GM19463 (cell line): ENCODE measurements around the gene NEUROG1.
"Not testable (repeated sequence)": the region's sequence is repeated elsewhere in the genome, so short reads cannot be mapped to it uniquely, and the experiment has no call there.

Experiments
- ATAC-seq: cut with Tn5 transposase; IDR thresholded peaks from one replicate; pipeline ENCODE4 v1.9.1; 2021; ENCODE audit warnings: mild to moderate bottlenecking, moderate library complexity; ENCODE audit not compliant: unreplicated experiment

The NEUROG1 gene

GRCh38 chr5:135497971-135498636, 37.7 kb downstream of the NEUROG1 start:
- no peak for ATAC-seq

GRCh38 chr5:135495531-135495930, 40.2 kb downstream of the NEUROG1 start:
- ATAC-seq: not testable (repeated sequence)

GRCh38 chr5:135494196-135494595, 41.6 kb downstream of the NEUROG1 start:
- no peak for ATAC-seq

- no peak for ATAC-seq
Measured at GRCh38 chr5:135493406-135494180, 42.2 kb downstream of the NEUROG1 start.

- ATAC-seq: no peak
Measured at GRCh38 chr5:135492319-135492626, 43.5 kb downstream of the NEUROG1 start.

GRCh38 chr5:135491552-135492318, 44.0 kb downstream of the NEUROG1 start:
- ATAC-seq: no peak

- ATAC-seq: no peak
Measured at GRCh38 chr5:135491038-135491551, 44.7 kb downstream of the NEUROG1 start.

GRCh38 chr5:135490245-135491037, 45.3 kb downstream of the NEUROG1 start:
- ATAC-seq: no peak

GRCh38 chr5:135489466-135490244, 46.1 kb downstream of the NEUROG1 start:
- no peak for ATAC-seq

GRCh38 chr5:135488727-135489465, 46.9 kb downstream of the NEUROG1 start:
- ATAC-seq: no peak

- no peak for ATAC-seq
Measured at GRCh38 chr5:135487839-135488514, 47.8 kb downstream of the NEUROG1 start.

GRCh38 chr5:135487037-135487395, 48.7 kb downstream of the NEUROG1 start:
- no peak for ATAC-seq

GRCh38 chr5:135486131-135487036, 49.4 kb downstream of the NEUROG1 start:
- ATAC-seq: no peak

GRCh38 chr5:135484674-135485086, 51.1 kb downstream of the NEUROG1 start:
- ATAC-seq: no peak
